Cardiac fibroblast (primary cell): ENCODE measurements around the gene CHCHD3.
A peak's percentile ranks its signal among the peaks of the same experiment; 100 is the strongest.

Source experiments
- DNase-seq, 2 donors: peaks; one replicate each; pipeline versions ENCODE4 v3.0.0 to v3.0.0-alpha.2; 2010; ENCODE audit warnings: low read depth in 2 of 2
- H3K4me3 ChIP-seq, 2 donors: replicated peaks in 1 of 2; 1 replicate in 1 of 2; 2 replicates in 1 of 2; pipeline ENCODE4 v1.5.1; 2011; ENCODE audit warnings: low read depth in 2 of 2, low read length in 2 of 2, mild to moderate bottlenecking in 2 of 2, moderate library complexity in 1 of 2
- TF ChIP-seq, protein P1 (sequence below): IDR thresholded peaks from one replicate; pipeline ENCODE4 v1.5.1; 2011; ENCODE audit warnings: low read depth, mild to moderate bottlenecking, low read length, inconsistent platforms

The CHCHD3 gene

DNA sequence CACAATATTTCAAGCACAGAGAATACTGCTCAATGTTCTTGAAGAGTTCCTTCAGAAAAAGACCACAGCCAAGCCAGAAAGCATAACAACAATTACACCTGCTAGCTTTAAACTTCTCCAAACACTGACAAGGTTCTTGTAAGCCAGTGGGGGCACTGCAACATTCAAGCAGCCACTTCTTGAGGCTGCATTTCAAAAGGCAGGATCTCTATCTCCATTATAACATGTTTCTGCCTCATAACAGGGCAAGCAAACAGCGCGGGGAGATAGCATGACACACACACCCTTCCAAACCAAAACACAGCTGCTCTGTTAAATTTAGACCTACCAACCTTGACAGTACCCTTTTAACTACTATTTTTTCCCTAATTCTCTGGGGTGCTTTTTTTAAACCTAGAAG is 30.8 kb downstream of the CHCHD3 start:
- TF ChIP-seq, protein P1, sequence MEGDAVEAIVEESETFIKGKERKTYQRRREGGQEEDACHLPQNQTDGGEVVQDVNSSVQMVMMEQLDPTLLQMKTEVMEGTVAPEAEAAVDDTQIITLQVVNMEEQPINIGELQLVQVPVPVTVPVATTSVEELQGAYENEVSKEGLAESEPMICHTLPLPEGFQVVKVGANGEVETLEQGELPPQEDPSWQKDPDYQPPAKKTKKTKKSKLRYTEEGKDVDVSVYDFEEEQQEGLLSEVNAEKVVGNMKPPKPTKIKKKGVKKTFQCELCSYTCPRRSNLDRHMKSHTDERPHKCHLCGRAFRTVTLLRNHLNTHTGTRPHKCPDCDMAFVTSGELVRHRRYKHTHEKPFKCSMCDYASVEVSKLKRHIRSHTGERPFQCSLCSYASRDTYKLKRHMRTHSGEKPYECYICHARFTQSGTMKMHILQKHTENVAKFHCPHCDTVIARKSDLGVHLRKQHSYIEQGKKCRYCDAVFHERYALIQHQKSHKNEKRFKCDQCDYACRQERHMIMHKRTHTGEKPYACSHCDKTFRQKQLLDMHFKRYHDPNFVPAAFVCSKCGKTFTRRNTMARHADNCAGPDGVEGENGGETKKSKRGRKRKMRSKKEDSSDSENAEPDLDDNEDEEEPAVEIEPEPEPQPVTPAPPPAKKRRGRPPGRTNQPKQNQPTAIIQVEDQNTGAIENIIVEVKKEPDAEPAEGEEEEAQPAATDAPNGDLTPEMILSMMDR: peak; percentile 39
- peak; percentile 58 to 60 for DNase-seq
- no peak overlapping the region for H3K4me3 ChIP-seq

DNA sequence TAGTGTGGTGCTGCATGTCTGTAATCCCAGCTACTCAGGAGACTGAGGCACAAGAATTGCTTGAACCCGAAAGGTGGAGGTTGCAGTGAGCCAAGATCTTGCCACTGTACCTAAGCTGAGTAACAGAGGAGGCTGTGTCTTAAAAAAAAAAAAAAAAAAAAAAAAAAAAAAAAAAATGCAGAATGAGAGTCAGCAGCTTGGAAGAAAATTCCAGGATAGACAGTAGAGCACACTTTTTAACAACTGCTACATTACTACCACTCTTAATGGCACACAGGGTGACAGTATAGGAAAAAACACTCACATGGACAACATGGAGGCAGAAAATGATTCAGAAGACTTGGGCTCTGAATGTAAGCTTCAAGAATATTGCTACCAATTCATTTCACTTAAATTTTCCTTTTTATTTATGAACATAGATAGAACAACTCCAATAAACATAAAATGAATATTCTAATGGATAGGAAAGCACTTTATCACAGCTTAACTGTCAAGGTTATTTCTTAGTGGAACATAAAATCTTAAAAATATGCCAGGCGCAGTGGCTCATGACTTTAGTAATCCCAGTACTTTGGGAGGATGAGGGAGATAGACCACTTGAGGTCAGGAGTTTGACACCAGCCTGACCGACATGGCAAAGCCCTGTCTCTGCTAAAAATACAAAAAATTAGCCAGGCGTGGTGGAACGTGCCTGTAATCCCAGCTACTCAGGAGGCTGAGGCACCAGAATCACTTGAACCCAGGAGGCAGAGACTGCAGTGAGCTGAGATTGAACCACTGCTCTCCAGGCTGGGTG is 31.5 kb downstream of the CHCHD3 start:
- TF ChIP-seq, protein P1: no peak
- no peak overlapping the region for H3K4me3 ChIP-seq
- no peak for DNase-seq

- TF ChIP-seq, protein P1: no peak
- DNase-seq: no peak
- H3K4me3 ChIP-seq: no peak overlapping the region
These were observed 33.3 kb downstream of the CHCHD3 start for GRCh38 chr7:133048589-133048988.

DNA sequence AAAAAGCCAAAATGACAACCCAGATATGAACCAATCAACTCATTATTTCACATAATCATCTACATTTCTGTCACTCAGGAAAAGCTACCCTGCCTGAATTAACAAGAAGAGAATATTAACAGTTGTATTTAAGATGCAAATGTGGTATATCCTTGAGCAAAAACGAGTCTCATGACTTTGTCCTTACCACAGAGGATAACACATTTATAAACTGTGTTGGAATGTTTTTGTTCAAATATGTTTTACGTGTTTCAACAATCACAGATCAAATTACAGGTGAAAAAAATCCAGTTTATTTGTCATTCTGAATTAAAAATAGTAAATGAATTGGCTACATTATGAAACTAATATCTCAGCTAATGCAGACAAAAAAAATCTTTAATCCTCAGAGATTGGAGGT is 34.6 kb downstream of the CHCHD3 start:
- no peak for DNase-seq
- no peak overlapping the region for H3K4me3 ChIP-seq
- TF ChIP-seq, protein P1: no peak

DNA sequence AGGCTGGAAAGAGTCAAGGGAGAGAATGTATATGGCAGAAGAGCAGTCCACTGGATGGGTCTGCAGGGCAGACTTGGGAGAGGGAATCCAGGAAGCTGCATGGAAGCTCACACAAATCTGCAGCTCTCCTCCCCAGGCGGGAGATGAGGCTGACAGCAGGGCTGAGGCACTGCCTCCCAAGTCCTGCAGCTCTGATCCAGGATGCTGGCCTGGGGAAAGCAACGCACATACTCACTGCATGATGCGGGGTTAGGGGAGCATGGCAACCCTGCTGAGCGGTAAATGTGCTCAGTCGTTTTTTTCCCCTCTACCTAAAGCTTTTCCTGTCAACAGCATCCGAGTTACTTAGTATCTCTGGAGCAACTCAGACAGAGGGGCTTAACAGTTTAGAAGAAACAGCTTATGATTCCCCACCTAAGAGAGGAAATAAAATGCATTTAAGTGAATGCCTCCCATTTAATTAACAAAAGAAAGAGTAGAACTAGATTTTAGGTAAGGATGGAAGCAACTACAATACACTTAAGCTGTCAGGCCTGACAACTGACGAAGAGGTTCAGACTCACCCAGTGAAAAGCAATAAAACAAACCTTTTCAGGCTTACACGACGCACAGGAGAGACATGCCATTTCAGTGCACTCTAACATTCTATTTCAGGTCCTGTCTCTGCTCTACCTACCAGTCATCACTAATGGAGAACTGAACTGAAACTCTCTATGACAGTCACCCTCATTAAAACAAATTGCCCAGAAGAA is 37.0 kb downstream of the CHCHD3 start:
- no peak for DNase-seq
- no peak overlapping the region for H3K4me3 ChIP-seq
- TF ChIP-seq, protein P1: no peak

DNA sequence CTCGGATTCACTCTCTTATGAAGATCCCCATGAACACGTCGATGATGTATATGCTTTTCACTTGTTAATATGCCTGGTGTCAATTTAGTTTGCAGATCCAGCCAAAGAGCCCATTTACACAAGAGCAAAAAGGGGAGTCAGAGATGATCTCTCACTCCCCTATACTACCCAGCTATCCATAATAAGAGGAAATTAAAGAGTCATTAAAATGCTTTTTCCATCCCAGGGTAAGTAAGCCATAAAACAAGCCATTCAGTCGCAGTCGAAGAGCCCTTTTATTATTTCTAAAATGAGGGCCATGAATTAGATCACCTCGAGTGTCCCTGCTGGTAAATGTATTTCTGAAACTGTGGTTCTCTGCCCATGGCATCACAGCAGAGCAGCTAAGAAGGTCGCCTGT is 41.2 kb downstream of the CHCHD3 start:
- DNase-seq: no peak
- H3K4me3 ChIP-seq: no peak overlapping the region
- TF ChIP-seq, protein P1: no peak
